GM12873 (cell line): Measurements from ENCODE around the gene OR2AG1.

Experiments used
- CTCF ChIP-seq: IDR thresholded peaks from 2 replicates; pipeline ENCODE4 v1.5.1; 2012; ENCODE audit warnings: low read depth, mild to moderate bottlenecking, moderate library complexity, low read length, control low read depth; ENCODE audit not compliant: insufficient read depth; ENCODE audit errors: missing control alignments

Gene OR2AG1

GRCh38 chr11:6742260-6742659 is 40.6 kb upstream of the OR2AG1 start:
- no peak for TF ChIP-seq CTCF

GRCh38 chr11:6745018-6745417 is 37.8 kb upstream of the OR2AG1 start:
- TF ChIP-seq CTCF = no peak

GRCh38 chr11:6745465-6746015 is 37.3 kb upstream of the OR2AG1 start:
- TF ChIP-seq CTCF = no peak

GRCh38 chr11:6746086-6746618 is 36.7 kb upstream of the OR2AG1 start:
- no peak for TF ChIP-seq CTCF

GRCh38 chr11:6746626-6747025 is 36.2 kb upstream of the OR2AG1 start:
- no peak for TF ChIP-seq CTCF

GRCh38 chr11:6747097-6747668 is 35.6 kb upstream of the OR2AG1 start:
- TF ChIP-seq CTCF = no peak

GRCh38 chr11:6755303-6755952 is 27.4 kb upstream of the OR2AG1 start:
- TF ChIP-seq CTCF = peak; percentile 84
